GM10266 (cell line): ENCODE data around the gene RYR1.
"Not testable (repeated sequence)": the region's sequence is repeated elsewhere in the genome, so short reads cannot be mapped to it uniquely, and the experiment has no call there.

Experiments used
- DNase-seq: peaks from one replicate; pipeline ENCODE4 v3.0.0; 2012; ENCODE audit errors: extremely low spot score
- CTCF ChIP-seq: IDR thresholded peaks from 2 replicates; pipeline ENCODE4 v1.5.1; 2012; ENCODE audit warnings: mild to moderate bottlenecking, low read depth; ENCODE audit not compliant: control insufficient read depth, insufficient read depth; ENCODE audit errors: missing control alignments

RYR1 gene

GRCh38 chr19:38486731-38487336, 53.3 kb downstream of the RYR1 start:
- no peak for DNase-seq
- TF ChIP-seq CTCF: no peak

- no peak for DNase-seq
Measured at GRCh38 chr19:38488096-38488495, 54.6 kb downstream of the RYR1 start.

GRCh38 chr19:38488776-38489481, 55.4 kb downstream of the RYR1 start:
- DNase-seq: no peak
- no peak for TF ChIP-seq CTCF

More at GRCh38 chr19:38488096-38488495, 54.6 kb downstream of the RYR1 start:
- no peak for TF ChIP-seq CTCF

GRCh38 chr19:38490861-38491260, 57.4 kb downstream of the RYR1 start:
- TF ChIP-seq CTCF: no peak
- no peak for DNase-seq

- DNase-seq: no peak
- TF ChIP-seq CTCF: no peak
Measured at GRCh38 chr19:38492181-38492813, 58.8 kb downstream of the RYR1 start.

- no peak for TF ChIP-seq CTCF
- no peak for DNase-seq
Measured at GRCh38 chr19:38494379-38494778, 60.9 kb downstream of the RYR1 start.

GRCh38 chr19:38495375-38495774, 61.9 kb downstream of the RYR1 start:
- not testable (repeated sequence) for DNase-seq
